HG02840 (cell line): ENCODE measurements around the gene KRTAP12-4.
"Not testable (repeated sequence)": the region's sequence is repeated elsewhere in the genome, so short reads cannot be mapped to it uniquely, and the experiment has no call there.

Source experiments
- ATAC-seq: cut with Tn5 transposase; IDR thresholded peaks from one replicate; pipeline ENCODE4 v1.9.1; 2021; ENCODE audit warnings: mild to moderate bottlenecking, moderate library complexity, moderate number of reproducible peaks; ENCODE audit not compliant: unreplicated experiment, low FRiP score

The KRTAP12-4 gene

GRCh38 chr21:44687671-44688070, 33.2 kb upstream of the KRTAP12-4 start:
- ATAC-seq: no peak

DNA sequence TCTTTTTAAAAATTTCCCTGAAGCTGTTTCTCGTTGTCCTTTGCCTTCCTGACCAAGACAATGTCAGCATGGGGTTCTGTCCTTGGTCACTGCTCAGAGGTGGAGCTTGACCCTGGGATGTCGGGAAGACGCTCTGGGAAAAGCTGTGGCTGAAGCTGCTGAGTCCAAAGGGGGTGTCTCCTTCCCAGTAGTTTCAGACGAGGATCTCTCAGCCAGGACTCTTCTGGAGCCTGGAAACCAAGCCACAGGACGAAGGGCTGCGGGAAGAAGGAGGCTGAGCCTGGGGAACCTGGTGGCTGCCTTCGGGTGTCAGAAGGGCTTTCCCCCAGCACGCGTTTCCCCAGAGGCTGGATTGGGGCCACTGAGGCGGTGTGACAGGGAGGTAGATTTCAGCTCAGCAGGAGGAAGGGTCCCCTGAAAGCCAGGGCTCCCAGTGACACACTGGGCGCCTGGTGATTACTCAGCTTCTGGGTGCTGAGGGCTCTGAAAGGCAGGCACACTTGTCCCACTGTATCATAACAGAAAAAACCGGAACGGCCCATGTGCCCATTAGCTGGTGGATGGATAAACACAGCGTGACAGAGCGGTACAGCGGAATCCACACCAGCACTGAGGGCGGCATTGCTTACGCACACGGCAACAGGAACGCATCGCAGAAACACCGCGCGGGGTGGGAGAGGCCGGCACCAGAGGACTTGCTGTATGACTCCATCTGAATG, 32.5 kb upstream of the KRTAP12-4 start:
- no peak for ATAC-seq

DNA sequence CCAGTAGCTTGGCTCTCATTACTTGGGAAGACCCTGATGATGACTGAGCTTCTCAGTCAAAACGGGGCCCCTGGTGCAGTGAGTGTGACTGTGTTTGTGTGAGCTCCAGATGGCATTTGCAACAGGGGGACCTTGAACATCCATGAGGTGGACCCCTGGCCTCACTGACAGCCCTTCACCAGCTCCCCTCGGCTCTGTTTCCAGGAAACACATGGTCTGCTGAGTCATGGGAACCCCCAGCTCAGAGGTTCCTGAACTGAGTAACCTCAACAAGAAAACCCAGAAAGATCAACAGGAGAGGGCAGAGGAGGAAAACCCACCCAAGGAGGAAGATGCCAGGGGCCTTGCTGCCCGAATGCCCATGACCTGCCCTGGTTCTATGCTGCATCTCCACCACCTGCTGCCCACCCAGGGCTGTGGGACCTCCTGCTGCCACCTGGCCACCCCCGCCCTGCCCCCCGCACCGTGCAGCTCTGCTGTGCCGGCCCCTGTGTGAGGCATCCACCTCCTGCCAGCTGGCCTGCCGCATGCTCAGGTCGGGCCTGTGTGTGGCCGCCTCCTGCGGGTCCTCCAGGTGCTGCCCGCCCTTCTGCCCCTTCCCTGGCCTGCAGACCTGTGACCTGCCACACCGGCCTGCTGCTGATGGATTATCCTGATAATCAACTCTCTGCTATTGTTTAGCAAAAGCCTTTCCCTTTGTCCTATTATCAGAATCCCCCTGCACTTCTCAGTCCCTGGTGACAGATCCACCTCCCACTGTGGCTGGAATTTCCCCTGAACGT, 31.7 kb upstream of the KRTAP12-4 start:
- ATAC-seq: no peak

GRCh38 chr21:44685050-44685449, 30.6 kb upstream of the KRTAP12-4 start:
- ATAC-seq: not testable (repeated sequence)

DNA sequence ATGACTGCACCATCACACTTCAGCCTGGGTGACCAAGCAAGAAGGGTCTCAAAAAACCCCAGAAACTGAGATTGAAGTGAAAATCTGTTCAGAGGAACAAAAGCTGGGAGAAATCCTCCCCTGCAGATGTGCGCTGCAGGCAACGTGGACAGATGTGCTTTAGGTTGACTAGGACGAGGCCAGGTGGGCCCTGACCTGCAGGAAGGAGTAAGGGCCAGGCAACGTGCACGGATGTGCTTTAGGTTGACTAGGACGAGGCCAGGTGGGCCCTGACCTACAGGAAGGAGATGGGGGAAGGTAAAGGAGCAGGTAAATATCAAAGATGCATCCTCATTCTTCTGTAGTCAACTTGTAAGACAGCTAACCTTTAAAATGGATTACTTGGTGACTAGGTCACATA, 30.0 kb upstream of the KRTAP12-4 start:
- ATAC-seq: no peak

DNA sequence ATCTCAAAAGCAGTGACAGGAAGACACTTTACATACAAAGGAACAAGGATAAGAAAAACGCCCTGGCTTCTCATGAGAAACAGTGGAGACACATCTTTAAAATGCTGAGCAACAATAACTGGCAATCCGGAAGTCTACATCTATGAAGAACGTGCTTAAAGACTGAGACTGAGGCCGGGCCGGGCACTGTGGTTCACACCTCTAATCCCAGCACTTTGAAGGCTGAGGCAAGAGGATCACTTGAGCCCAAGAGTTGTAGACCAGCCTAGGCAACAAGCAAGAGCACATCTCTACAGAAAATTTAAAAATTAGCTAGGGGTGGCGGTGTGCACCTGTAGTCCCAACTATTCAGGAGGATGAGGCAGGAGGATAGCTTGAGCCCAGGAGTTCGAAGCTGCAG, 29.6 kb upstream of the KRTAP12-4 start:
- ATAC-seq: no peak

GRCh38 chr21:44682580-44683151, 28.2 kb upstream of the KRTAP12-4 start:
- no peak for ATAC-seq

- ATAC-seq: no peak
Measured at GRCh38 chr21:44681861-44682579, 27.6 kb upstream of the KRTAP12-4 start, which contains the start of gene KRTAP12-1. Gene KRTAP12-1 (minus strand): TSS chr21:44682163. CDS start chr21:44682123, 40 bp downstream.

- ATAC-seq: no peak
Measured at GRCh38 chr21:44681152-44681551, 26.7 kb upstream of the KRTAP12-4 start.

- no peak for ATAC-seq
Measured at GRCh38 chr21:44677881-44678280, 23.4 kb upstream of the KRTAP12-4 start.

DNA sequence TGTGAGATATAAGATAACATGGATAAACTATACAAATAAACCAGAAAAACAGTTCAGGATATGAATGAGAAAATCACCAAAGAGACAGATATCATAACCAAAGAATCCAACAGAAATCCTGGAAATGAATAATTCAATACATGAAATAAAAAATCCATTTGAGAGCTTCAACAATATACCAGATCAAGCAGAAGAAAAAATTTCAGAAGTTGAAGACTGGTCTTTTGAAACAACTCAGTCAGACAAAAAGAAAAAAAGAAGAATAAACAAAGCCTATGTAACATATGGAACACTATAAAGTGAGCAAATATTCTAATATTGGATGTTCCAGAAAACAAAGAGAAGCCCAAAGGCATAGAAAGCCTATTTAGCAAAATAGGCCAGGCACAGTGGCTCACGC, 17.5 kb upstream of the KRTAP12-4 start:
- no peak for ATAC-seq

- no peak for ATAC-seq
Measured at GRCh38 chr21:44670642-44671432, 16.4 kb upstream of the KRTAP12-4 start.

DNA sequence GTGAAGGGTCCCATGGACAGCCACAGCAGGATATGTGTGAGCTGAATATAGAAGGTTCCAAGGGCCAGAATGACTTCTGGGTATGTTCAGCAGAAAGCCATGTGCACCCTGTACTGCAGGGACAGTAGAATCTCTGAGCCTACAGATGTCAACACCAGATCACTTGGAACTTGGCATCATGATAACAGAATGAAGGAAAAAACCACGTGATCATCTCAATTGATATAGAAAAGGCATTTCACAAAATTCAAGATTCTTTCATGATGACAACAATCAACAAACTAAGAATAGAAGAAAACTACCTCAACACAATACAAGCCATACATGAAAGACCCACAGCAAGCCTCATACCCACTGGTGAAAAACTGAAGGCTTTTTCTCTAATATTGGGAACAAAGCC, 13.2 kb upstream of the KRTAP12-4 start:
- ATAC-seq: no peak

GRCh38 chr21:44666401-44667320, 12.2 kb upstream of the KRTAP12-4 start, which contains the start of gene KRTAP12-2:
Gene KRTAP12-2 (minus strand): TSS chr21:44666927. CDS start chr21:44666886, 41 bp downstream.
- ATAC-seq: no peak

GRCh38 chr21:44664691-44665090, 10.2 kb upstream of the KRTAP12-4 start:
- ATAC-seq: no peak

DNA sequence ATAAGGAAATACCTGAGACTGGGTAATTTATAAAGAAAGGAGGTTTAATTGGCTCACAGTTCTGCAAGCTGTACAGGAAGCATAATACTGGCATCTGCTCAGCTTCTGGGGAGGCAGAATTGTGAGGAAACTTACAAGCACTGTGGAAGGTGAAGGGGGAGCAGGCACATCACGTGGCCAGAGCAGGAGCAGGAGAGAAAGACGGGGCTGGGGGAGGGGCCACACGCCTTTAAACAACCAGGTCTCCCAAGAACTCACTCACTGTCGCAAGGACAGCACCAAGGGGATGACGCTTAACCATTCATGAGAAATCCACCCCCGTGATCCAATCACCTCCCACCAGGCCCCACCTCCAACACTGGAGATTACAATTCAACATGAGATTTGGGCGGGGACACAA, 7.1 kb upstream of the KRTAP12-4 start:
- ATAC-seq: not testable (repeated sequence)

DNA sequence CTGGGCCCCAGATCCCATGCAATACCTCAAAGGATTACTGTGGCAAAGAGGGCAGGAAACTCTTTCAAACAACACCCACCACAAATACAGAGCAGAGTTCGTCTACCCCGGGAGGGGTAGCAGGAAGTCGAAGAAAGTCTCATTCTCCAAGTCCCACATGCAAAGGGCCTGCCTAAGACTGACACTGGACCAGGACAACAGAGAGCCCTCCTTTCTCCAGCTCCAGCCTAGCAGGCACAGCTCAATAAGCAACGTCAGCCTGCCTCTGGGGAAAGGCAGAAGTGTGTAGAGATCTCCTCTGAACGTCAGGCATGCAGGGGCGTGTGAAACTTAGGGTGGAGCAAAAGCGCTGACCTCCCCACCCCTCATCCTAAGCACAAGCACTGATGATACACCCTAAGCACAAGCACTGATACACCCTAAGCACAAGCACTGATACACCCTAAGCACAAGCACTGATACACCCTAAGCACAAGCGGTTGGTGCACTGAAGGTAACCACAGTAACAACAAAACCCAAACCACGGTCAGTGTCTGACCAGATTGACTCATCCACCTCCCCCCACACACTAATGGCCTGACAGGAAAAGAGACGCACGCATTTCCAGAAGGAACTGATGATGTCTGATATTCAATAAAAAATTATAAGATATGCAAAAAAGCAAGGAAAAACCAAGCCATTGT, 4.6 kb upstream of the KRTAP12-4 start:
- ATAC-seq: no peak

GRCh38 chr21:44658541-44658910, 4.1 kb upstream of the KRTAP12-4 start:
- no peak for ATAC-seq
